Spleen (tissue), 11 donors: ENCODE measurements around the gene CYP26A1. TPM values are rescaled to one million over a fixed set of nuclear protein-coding genes. Genes with fewer than 3 reads are reported as not detected.
A peak's percentile ranks its signal among the peaks of the same experiment; 100 is the strongest.

Source experiments
- DNase-seq: peaks from one replicate; pipeline ENCODE4 v3.0.0-alpha.2; 2020
- H3K27ac ChIP-seq, 8 donors: fragments of 200-600 bp; sonication (generic) in 7 of 8; 1 replicate in 4 of 8; 2 replicates in 4 of 8; pipeline versions ENCODE4 v1.5.0 to v1.8.0; 2016 to 2021; ENCODE audit warnings: inconsistent platforms in 4 of 8, mild to moderate bottlenecking in 4 of 8, moderate library complexity in 1 of 8
- H3K27me3 ChIP-seq, 7 donors: fragments of 200-600 bp; sonication (generic) in 6 of 7; replicated peaks in 1 of 7; 1 replicate in 4 of 7; 2 replicates in 3 of 7; pipeline versions ENCODE4 v1.5.0 to v1.8.0; 2016 to 2021; ENCODE audit warnings: inconsistent platforms in 3 of 7, mild to moderate bottlenecking in 1 of 7
- H3K36me3 ChIP-seq, 6 donors: fragments of 200-600 bp; sonication (generic) in 5 of 6; 1 replicate in 4 of 6; 2 replicates in 2 of 6; pipeline versions ENCODE4 v1.5.0 to v1.8.0; 2016 to 2021; ENCODE audit warnings: inconsistent platforms in 2 of 6
- H3K4me1 ChIP-seq, 6 donors: fragments of 200-600 bp; sonication (generic) in 5 of 6; 1 replicate in 3 of 6; 2 replicates in 3 of 6; pipeline versions ENCODE4 v1.5.0 to v1.8.0; 2016 to 2021; ENCODE audit warnings: inconsistent platforms in 3 of 6
- H3K4me3 ChIP-seq, 8 donors: fragments of 200-600 bp; sonication (generic) in 7 of 8; 1 replicate in 4 of 8; 2 replicates in 4 of 8; pipeline versions ENCODE4 v1.5.0 to v1.8.0; 2016 to 2021; ENCODE audit warnings: inconsistent platforms in 4 of 8, mild to moderate bottlenecking in 4 of 8, moderate library complexity in 2 of 8
- H3K9me3 ChIP-seq, 8 donors: fragments of 200-600 bp; sonication (generic) in 7 of 8; 1 replicate in 4 of 8; 2 replicates in 4 of 8; pipeline versions ENCODE4 v1.5.0 to v1.8.0; 2016 to 2021; ENCODE audit warnings: inconsistent platforms in 4 of 8
- CTCF ChIP-seq, 11 experiments: fragments of 200-600 bp in 7 of 11; fragments of 450-650 bp in 4 of 11; sonication (generic) in 4 of 11; IDR thresholded peaks in 8 of 11; conservative IDR thresholded peaks in 3 of 11; 1 replicate in 7 of 11; 2 replicates in 4 of 11; pipeline versions ENCODE4 v1.4.0 to v1.8.0; 2016 to 2021; ENCODE audit warnings: antibody characterized with exemption in 11 of 11, inconsistent platforms in 4 of 11, mild to moderate bottlenecking in 1 of 11
- POLR2A ChIP-seq, 3 donors: fragments of 450-650 bp; IDR thresholded peaks; one replicate each; pipeline ENCODE4 v1.5.1; 2017; ENCODE audit warnings: antibody characterized with exemption in 3 of 3, mild to moderate bottlenecking in 1 of 3
- POLR2AphosphoS5 ChIP-seq, 3 donors: sonication (generic); formaldehyde crosslinking; IDR thresholded peaks; one replicate each; pipeline ENCODE4 v1.5.1; 2017; ENCODE audit warnings: antibody characterized with exemption in 3 of 3
- WGBS, 5 donors: extraction: QIAGEN DNeasy Blood & Tissue Kit in 3 of 5; methylation state at CpG; one replicate each; pipeline versions ENCODE4 v1.1.5 to v1.1.7; 2013 to 2018; 5-methylcytosine and 5-hydroxymethylcytosine counted together
- intact Hi-C: fragments of 100-400 bp; cut with DNase I; formaldehyde crosslinking; loops from one replicate; pipeline ENCODE4 v1.15.0; 2023; ENCODE audit warnings: low total_unique reads
- polyA plus RNA-seq, 3 donors: library from polyadenylated mRNA; stranded (reverse); fragments of 200-250 nt; gene quantifications; one replicate each; pipeline ENCODE4 v1.2.1, GENCODE V29; 2013
- total RNA-seq, 7 donors: library from RNA; depleted of rRNA in 3 of 7; stranded (reverse); fragments of >200 nt in 3 of 7; fragmentation: NEBNext Ultra II Directional in 4 of 7; extraction: Animal tissue kit (Norgen Biotek cat#: 25700) in 4 of 7; gene quantifications; one replicate each; pipeline versions ENCODE4 v1.1.0 to v1.2.1, GENCODE V29; 2016 to 2021
- donor health status: healthy with polysubstance abuse.
- donor health status: DM: no; HTN: no; CAD: no; lungs with moderate emphysema.
- donor health status: DM: no; HTN: no; CAD: no.
- donor health status: Bipolar disorder and iron deficiency.
- donor health status: healthy.
- donor health status: DM: no; HTN: no; CAD: no.
- donor health status: DM: yes; HTN: yes; CAD: no.

The CYP26A1 gene
- total and polyA plus RNA-seq, 10 donors, result 0.03 to 0.22 (median 0.20) TPM; not detected in 6

GRCh38 chr10:93064874-93065660, 8.6 kb upstream of the CYP26A1 start:
- peaks cover 0 to 6% (median 0%) of the 10 kb centered on the region in 6 donors for H3K36me3 ChIP-seq
- H3K27ac ChIP-seq, result no peak overlapping the region
- H3K4me3 ChIP-seq, result no peak overlapping the region
- no peak for DNase-seq
- intact Hi-C loops, result no loop called here
- WGBS, 5 donors, result 73 to 81% (median 80%) methylated on average over 11 to 12 of the region's 12 CpGs
- no peak for TF ChIP-seq POLR2AphosphoS5 (IDR thresholded peaks at IDR 0.05)
- TF ChIP-seq POLR2A (IDR thresholded peaks at IDR 0.05), result no peak
- TF ChIP-seq CTCF (IDR thresholded peaks at IDR 0.05 in 8 of 11, conservative IDR thresholded peaks at IDR 0.05 in 3 of 11), result no peak
- no peaks in the 10 kb centered on the region for H3K9me3 ChIP-seq
- H3K27me3 ChIP-seq, result peaks cover 0 to 100% (median 84%) of the 10 kb centered on the region in 7 donors
- peaks cover 24 to 70% (median 54%) of the 10 kb centered on the region in 6 donors for H3K4me1 ChIP-seq

DNA sequence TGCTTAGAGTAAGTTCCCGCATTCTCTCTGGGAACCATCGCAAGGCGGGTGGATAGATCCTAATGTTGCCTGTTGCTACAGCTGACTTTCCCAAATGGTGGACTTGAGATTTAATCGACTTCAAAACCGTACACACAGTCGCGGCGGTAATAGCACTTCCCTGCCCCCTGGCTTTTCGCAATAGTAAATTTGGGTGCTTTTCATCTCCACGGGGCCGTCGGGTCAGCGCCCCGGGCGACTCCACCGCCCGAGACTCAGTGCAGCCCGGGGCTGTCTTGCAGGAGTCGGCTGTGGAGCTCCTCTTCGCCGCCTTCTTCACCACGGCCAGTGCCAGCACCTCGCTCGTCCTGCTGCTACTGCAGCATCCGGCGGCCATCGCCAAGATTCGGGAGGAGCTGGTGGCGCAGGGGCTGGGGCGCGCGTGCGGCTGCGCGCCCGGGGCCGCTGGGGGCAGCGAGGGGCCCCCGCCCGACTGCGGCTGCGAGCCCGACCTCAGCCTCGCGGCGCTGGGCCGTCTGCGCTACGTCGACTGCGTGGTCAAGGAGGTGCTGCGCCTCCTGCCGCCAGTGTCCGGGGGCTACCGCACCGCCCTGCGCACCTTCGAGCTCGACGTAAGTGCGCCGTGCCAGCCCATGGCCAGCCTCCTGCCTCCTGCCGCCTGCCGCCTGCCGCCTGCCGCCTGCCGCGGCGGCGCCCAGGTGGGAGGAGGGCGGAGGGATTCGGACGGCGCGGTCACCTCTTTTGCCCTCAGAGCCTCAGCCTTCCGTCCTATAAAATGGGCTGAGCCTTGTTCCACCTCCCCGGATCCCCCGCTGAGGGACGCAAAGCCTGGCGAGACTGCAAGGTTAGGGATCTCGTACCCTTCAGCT, 7.8 kb upstream of the CYP26A1 start:
- H3K4me3 ChIP-seq, result peak overlapping the region in 2 of 8 donors; percentile 13 to 42
- TF ChIP-seq CTCF (IDR thresholded peaks at IDR 0.05 in 8 of 11, conservative IDR thresholded peaks at IDR 0.05 in 3 of 11) (no peak), POLR2A (IDR thresholded peaks at IDR 0.05) (no peak), POLR2AphosphoS5 (IDR thresholded peaks at IDR 0.05) (no peak)
- peaks cover 24 to 62% (median 48%) of the 10 kb centered on the region in 6 donors for H3K4me1 ChIP-seq
- no peaks in the 10 kb centered on the region for H3K36me3 ChIP-seq
- no peak overlapping the region for H3K27ac ChIP-seq
- intact Hi-C loops, result no loop called here
- H3K9me3 ChIP-seq, result no peaks in the 10 kb centered on the region
- peaks cover 0 to 100% (median 83%) of the 10 kb centered on the region in 7 donors for H3K27me3 ChIP-seq
- no peak for DNase-seq
- WGBS, 5 donors, result 6 to 17% (median 7%) methylated on average over 23 to 81 of the region's 81 CpGs

- intact Hi-C loops, result no loop called here
- Histone ChIP-seq H3K4me3 (no peak overlapping the region), H3K27ac (no peak overlapping the region), H3K36me3 (no peaks in the 10 kb centered on the region), H3K4me1 (peaks cover 24 to 62% (median 45%) of the 10 kb centered on the region in 6 donors), H3K27me3 (peaks cover 0 to 100% (median 86%) of the 10 kb centered on the region in 7 donors), H3K9me3 (no peaks in the 10 kb centered on the region)
- TF ChIP-seq CTCF (IDR thresholded peaks at IDR 0.05 in 8 of 11, conservative IDR thresholded peaks at IDR 0.05 in 3 of 11), result no peak
- TF ChIP-seq POLR2A (IDR thresholded peaks at IDR 0.05), result no peak
- TF ChIP-seq POLR2AphosphoS5 (IDR thresholded peaks at IDR 0.05), result no peak
- 11 to 24% (median 18%) methylated on average over 11 of the region's 11 CpGs for WGBS, 5 donors
- DNase-seq, result no peak
Observed at GRCh38 chr10:93066544-93066913, 7.2 kb upstream of the CYP26A1 start.
